HG02852 (cell line): ENCODE measurements around the gene PALM.
"Not testable (repeated sequence)": the region's sequence is repeated elsewhere in the genome, so short reads cannot be mapped to it uniquely, and the experiment has no call there.

Source experiments
- ATAC-seq: cut with Tn5 transposase; IDR thresholded peaks from one replicate; pipeline ENCODE4 v1.9.1; 2021; ENCODE audit warnings: mild to moderate bottlenecking, moderate library complexity; ENCODE audit not compliant: unreplicated experiment

PALM gene, protein sequence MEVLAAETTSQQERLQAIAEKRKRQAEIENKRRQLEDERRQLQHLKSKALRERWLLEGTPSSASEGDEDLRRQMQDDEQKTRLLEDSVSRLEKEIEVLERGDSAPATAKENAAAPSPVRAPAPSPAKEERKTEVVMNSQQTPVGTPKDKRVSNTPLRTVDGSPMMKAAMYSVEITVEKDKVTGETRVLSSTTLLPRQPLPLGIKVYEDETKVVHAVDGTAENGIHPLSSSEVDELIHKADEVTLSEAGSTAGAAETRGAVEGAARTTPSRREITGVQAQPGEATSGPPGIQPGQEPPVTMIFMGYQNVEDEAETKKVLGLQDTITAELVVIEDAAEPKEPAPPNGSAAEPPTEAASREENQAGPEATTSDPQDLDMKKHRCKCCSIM

DNA sequence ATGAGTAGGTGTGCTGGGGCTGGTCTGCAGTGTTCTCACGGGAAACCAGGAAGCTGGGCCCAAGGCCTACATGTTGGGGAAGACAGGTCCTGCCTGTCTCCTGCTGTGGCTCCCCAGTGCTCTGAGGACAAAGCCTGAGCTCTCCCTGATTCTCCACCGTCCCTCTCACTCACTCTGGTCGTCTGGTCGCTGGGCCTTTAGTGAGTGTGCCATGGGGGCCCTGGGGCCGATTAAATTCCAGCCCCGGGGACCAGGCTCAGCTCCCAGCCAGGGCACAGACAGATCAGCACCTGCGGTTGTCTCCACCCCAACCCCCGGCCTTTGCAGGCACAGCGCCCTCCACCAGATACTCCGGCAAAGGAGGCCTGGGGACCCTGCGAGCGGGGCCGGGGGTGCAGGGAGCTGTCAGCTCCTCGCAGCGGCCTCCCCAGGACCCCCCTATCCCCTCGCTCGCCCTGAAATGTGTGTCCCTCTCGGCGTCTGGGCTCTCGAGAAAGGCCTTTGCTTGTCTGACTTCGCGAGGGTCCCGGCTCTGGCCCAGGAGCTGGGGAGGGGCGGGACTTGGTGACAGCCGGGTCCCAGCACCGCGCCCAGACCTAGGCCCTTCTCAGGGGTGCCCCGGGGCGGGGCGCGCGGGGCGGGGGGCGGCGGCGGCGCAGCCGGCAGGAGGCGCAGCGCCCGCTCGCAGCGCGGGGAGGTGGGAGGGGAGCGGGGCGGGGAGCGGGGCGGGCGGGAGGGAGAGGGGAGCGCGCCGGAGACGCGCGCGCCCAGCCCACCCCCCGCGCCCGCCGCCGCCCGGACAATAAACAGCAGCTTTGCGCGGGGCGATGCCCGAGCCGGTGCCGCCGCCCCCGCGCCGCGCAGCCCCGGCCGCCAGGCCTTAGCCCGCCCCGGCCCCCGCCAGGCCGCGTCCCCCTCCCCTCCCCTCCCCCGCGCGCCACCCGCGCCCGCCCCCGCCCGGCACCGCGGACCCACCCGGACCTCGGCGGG is at the start of gene PALM:
PALM (plus strand) TSS at position 782 of the 990 bp plus-strand sequence. CDS start 212 bp downstream, outside the sequence.
- no peak for ATAC-seq

DNA sequence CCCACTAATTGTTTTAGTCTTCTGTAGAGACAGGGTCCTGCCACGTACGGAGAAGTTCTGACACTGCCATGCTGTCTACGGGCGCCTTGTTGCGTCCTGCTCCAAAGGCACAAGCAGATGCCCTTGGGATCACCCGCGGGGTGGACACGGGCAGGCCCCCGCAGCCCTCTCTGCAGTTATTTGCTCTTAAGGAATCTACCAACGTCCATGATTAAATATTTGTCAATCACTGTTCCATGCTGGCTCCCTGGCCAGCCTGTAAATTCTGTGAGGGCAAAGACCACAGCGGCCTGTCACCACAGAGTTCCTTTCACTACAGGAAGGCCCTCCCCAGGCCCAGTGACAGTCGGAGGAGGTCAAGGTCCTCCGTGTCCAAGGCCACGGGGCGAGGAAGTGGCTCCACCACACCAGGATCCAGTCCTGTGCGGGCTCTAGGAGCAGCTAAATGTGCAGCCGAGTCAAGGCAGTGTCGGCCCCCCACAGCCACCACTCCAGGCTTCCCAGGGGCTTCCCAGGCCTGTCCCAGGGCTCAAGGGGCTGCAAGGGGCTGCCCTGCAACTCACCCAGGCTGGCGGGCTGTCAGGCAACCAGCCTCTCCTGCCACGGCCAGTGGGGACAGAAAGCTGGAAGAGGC is 47.8 kb upstream of the PALM start:
- no peak for ATAC-seq

DNA sequence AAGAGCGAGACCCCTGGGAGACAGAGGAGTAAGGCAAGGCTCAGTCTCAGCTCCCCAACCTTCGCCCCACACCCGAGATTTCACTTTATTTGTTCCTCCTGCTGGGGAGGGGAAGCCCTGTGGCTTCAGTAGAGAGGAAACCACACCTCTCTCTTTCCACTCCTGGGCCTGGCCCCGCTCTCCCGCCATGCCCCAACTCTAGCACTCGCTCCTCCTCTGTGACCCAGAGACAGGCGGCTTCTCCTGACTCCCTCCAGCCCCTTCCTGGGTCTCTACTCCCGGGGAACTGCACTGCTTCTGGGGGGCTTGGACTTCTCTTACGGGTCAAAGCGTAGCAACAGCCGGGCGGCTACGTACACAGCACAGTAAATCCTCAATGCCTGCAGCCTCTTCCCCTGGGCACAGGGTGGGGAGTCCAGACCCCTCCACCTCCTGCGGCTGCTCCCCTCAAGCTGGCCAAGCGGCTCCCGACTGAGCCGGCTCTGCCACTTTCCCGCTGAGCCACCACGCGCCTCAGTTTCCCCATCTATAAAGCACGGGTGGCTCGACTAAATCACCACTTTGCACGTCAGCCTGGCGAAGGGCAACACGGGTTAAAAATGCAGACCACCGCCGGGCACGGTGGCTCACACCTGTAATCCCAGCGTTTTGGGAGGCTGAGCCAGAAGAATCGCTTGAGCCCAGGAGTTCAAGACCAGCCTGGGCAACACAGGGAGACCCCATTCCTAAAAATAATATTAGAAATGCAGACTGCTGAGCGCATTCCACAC is 47.1 kb upstream of the PALM start:
- no peak for ATAC-seq

DNA sequence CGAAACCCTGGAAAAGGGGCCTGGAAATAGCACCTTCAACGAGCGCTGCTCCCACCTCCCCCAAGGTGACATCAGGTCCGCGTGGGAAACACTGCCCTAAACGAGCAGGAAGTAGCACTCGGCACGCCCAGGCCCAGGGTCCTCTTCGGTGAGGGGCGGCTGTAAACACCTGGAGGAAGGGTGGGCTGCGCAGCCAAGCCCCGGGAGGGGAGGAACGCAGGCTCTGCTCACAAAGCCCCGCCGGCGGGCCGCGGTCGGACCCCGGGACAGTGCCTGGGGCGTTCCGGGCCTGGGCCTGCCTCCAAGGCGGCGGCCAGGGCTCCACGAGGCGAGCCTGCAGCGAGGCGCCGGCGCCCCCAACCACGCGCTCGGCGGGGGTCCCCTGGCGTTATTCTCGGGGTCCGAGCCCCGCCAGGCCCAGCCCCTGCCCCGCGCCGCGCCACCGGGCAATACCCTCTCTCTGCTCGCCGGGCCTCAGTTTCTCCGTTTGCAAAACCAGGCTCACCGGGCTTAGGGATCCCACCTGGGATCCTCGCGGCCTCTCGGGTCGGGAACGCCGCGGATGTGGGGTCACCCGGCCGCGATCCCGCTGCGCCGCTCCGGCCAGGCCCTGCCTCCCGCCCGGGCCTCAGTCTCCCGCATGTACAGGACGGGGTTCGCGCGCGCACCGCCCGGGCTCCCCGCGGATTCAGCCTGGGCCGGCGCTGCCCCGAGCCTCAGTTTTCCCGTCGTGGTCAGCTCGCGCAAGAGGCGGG is 46.4 kb upstream of the PALM start:
- peak; percentile 8 for ATAC-seq

DNA sequence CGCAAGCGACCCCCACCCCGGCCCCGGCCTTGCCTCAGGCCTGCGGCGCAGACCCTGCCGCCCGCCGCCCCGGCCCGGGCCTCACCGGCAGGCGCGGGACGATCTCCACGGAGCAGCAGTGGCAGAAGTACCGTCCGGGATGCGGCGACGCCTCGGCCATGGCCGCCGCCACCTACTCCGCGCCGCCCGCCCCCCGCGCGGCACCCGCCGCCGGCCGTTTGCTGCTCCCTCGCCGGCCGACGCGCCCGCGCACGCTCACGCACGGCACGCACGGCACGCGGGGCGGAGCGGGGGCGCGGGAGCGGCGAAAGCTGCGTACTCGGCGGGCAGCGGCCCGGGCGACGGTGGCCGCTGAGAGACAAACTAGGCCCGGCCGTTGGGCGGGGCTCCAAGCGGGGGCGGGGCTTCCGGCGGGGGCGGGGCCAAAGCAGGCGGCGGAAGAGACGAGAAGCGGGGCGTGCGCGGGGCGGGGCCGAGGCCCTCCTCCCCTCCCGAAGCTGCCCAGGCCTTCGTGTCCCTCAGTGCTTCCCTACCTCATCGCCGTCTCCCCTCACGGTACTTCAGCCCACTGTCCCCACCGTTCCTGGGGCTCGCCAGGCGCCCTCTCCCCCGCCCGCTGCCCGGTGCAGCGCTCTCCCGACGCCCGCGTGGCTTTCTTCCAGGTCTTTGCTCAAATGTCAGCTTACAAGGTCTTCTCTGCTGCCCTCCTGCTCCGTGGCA is 45.6 kb upstream of the PALM start, which contains the start of gene RNF126:
RNF126 (minus strand) TSS at position 253 of the 720 bp plus-strand sequence; CDS start at position 160, 93 bp downstream.
- ATAC-seq, result peak; percentile 41

DNA sequence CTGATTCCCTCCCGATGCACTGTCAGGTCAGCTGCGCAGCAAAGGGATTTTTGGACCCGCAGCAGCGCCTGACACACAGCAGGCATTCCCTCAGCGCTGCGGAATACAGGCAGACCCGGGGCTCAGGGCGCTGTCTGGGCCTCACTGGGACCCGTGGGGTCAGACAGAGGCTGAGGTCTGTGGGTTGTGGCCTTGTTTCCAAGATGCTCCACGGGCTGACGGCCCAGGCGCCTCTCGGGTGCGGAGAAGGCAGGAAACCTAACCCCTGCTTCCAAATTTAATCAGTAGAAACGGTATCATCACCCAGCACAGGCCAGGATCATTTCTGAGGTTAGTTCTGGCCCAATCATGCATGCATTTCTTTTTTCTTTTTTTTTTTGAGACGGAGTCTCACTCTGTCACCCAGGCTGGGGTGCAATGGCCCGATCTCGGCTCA is 45.0 kb upstream of the PALM start:
- ATAC-seq, result no peak

DNA sequence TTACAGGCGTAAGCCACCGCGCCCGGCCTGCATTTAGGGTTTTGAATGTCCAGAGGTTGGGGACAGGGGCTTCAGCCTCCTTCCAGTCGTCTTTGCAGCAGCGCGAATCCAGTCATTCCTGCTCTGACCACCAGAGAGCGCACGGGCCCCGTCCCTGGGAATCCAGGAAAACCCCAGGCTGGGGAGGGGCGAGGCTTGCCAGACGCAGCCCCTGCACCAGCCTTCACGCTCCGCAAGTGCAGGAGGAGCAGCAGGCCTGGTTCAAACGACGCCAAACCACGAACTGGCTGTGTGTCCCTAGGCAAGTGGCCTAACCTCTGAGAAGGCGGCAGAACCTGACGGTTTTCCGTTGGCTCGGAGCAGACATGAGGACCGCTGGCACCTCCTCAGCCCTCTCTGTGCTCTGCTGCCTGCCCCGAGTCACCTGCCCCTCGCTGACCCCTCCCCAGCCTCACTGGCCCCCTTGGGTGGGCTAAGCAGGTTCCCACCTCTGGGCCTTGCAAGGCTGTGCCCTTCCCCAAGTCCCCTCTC is 43.8 kb upstream of the PALM start:
- ATAC-seq, result no peak

DNA sequence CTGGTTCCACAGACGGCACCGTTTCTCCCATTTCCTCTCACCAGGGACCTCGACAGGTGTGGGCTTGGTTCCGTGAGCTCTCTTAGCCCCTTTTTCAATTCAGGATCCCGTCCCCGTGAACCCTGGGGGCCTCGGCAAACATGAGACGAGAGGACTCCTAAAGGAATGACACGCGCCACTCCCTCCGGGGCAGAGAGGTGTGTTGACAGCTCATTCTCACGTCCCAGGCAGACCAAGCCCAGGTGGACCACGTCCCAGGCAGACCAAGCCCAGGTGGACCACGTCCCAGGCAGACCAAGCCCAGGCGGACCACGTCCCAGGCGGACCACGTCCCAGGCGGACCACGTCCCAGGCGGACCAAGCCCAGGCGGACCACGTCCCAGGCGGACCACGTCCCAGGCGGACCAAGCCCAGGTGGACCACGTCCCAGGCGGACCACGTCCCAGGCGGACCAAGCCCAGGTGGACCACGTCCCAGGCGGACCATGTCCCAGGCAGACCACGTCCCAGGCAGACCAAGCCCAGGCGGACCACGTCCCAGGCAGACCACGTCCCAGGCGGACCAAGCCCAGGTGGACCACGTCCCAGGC is 41.7 kb upstream of the PALM start:
- ATAC-seq, result not testable (repeated sequence)

DNA sequence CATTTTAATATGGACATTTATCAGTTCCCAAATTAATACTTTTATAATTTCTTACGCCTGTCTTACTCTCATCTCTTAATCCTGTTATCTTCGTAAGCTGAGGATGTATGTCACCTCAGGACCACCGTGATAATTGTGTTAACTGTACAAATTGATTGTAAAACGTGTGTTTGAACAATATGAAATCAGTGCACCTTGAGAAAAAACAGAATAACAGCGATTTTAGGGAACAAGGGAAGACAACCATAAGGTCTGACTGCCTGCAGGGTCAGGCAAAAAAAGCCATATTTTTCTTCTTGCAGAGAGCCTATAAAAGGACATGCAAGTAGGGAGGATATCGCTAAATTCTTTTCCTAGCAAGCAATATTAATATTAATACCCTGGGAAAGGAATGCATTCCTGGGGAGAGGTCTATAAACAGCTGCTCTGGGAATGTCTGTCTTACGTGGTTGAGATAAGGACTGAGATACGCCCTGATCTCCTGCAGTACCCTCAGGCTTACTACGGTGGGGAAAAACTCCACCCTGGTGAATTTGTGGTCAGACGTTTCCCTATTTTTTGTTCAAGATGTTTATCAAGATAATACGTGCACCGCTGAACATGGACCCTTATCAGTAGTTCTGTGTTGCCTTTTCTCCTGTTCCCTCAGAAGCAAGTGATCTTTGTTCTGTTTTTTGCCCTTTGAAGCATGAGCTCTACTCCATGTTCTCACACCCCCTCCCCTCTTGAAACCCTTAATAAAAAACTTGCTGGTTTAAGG is 39.9 kb upstream of the PALM start:
- ATAC-seq, result not testable (repeated sequence)

DNA sequence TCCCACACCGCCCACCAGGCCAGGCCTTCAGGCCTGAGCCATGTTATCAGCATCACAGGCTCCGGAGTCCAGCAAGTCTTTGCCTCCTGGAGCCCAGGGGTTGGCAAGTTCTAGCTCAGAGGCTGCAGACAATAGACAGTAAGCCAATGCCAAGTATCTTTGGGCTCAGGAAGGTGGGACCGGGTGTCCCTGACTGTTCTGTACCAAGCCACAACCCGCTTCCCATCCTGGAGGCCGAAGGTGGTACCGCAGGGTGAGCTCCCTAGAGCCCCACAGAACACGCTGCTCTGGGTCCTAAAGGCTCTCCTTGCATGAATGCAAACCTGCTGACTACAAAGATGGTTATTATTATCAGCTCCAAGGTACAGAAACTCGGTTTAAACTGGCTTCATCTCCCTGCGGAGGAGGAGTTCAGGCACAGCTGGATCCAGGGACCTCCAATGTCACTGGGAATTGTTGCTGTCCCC is 38.1 kb upstream of the PALM start:
- ATAC-seq, result no peak

DNA sequence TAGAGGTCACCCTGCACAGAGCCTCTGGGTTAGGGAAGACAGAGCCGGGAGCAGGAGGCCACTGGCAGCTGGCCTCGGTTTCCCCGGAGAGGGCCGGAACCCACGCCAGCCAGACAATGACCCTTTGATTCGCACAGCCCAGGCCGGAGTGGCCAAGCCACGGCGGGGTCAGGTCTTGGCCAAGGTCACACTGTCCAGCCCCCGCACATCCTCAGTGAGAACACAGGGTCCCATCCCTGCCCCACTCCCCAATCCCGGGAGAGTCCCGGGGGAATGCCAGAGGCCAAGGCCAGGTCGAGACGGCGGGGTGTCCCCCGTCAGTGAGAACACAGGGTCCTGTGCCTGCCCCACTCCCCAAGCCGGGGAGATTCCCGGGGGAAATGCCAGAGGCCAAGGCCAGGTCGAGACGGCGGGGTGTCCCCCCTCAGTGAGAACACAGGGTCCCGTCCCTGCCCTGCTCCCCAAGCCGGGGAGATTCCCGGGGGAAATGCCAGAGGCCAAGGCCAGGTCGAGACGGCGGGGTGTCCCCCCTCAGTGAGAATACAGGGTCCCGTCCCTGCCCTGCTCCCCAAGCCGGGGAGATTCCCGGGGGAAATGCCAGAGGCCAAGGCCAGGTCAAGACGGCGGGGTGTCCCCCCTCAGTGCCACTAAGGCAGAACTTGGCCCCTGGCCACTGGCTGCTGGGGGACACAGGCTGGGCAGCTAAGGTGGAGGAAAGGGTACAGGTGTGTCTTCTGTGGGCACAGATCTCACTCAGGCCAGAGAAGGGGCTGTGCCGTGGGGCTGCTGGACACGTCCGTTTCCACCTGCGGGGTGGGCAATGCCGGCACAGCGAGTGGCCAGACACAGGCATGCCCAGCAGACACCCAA is 34.2 kb upstream of the PALM start:
- no peak for ATAC-seq

DNA sequence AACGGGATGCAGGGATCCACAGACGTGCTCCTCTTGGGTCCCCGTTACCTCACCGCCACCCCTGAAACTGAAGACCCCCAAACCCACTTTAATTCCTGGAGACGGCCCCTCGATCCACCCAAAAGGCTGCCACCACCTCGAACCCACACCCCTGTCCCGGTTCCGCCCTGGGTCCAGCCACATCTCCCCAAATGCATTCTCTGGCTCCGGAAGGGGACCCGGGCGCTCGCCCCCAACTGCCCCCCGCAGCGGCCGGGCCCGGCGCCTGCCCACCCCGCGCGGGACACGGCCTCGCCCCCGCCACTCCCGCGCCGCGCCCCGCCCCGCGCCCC is 32.8 kb upstream of the PALM start:
- ATAC-seq, result no peak

DNA sequence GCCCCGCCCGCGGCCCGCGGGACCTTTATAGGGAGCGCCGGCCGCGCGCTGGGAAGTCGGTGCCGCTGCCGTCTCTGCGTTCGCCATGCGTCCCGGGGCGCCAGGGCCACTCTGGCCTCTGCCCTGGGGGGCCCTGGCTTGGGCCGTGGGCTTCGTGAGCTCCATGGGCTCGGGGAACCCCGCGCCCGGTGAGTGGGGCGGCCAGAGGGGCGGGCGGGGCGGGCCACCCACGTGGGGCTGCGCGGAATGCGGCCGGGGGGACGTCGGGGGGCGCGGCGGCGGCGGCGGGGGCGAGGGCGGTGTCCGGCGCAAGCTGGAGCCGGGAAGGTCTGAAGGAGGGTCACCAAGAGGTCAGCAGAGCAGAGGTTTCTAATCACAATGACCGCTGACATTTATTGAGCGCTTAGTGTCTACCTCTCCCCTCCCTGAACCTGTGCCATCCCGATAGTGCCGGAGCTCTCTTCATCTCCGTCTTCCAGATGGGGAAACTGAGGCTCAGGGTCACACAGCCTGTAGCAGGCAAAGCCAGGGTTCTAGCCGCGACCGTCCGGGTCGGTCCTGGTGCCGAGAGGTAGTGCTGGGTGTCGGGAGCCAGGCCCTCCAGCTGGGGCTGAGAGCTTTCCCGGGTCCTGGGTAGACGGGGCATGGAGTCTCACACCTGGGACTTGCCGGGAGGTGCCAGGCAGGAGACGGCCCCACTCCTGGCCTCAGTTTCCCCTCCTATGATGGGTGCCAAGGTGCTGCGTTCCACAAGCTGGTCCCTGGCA is 32.2 kb upstream of the PALM start, which contains the start of gene FSTL3:
FSTL3 (plus strand) TSS at position 54 of the 767 bp plus-strand sequence; CDS start at position 86, 32 bp downstream.
- no peak for ATAC-seq

DNA sequence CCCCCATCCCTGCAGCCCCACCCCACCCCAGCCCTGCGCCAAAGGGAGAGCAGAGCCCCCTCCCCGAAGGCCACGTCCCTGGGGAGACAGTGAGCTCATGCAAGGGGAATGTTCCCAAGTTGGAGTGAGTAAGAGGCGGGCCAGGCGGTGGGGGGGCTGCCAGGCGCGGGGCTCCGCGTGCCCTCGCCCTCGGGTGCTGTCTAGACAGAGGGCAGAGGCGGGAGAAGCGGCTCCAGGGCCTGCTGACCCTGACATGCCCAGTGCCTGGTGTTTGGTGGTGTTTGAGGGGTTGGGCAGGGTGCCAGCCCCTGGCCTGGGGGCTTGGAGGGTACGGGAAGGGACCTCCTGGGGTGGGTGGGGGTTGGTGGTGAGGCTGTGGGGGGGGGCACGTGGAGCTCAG is 31.5 kb upstream of the PALM start:
- no peak for ATAC-seq

DNA sequence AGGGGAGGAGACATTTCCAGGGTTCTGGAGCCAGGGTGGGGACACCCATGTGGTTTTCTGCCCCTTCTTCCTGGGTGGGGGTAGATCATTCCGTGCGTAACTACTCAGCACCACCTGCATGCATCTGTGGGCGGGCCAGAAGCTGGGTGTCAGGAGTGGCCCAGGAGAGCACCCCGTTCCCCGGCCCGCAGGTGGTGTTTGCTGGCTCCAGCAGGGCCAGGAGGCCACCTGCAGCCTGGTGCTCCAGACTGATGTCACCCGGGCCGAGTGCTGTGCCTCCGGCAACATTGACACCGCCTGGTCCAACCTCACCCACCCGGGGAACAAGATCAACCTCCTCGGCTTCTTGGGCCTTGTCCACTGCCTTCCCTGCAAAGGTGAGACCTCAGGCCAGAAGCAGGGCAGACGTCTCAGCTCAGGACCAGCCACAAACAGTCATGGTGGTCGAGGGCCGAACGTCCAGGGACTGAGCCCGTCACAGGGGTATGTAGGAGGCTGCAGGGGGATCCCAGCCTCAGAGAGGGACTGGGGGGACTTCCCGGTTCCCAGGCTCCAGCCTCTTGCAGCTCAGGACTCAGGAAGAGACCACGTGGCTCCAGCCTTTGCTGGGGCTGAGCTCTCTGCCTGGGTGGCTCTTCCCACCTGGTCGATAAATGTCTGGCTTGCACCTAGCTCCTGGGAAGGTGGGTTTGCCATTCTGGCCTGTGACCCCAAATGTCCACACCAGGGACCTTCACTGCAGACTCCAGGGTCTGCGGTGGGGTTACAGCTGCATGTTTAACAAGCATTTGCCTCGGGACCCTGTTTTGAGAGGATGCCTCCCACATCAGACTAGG is 30.9 kb upstream of the PALM start:
- ATAC-seq, result no peak
